Astrocyte (in vitro differentiated cells and primary cell): Measurements from ENCODE around the gene COX10. TPM values are rescaled to one million over a fixed set of nuclear protein-coding genes. Genes with fewer than 3 reads are reported as not detected.

Experiments
- DNase-seq: peaks from one replicate; pipeline ENCODE4 v3.0.0-alpha.2; 2010; ENCODE audit warnings: low read depth
- FAIRE-seq: peaks from 2 replicates; lab custom pipeline; 2011; peaks lifted over from hg19 to GRCh38; lab: Jason Lieb, UNC
- H2AFZ ChIP-seq: 2 replicates; pipeline ENCODE4 v1.6.0; 2012; ENCODE audit warnings: low read depth, low read length, inconsistent platforms
- H3K27ac ChIP-seq: 2 replicates; pipeline ENCODE4 v1.5.1; 2011; ENCODE audit warnings: low read depth, low read length, inconsistent platforms
- H3K27me3 ChIP-seq: 2 replicates; pipeline ENCODE4 v1.6.0; 2011; ENCODE audit warnings: low read length, inconsistent platforms; ENCODE audit not compliant: insufficient read depth
- H3K36me3 ChIP-seq: 2 replicates; pipeline ENCODE4 v1.5.1; 2011; ENCODE audit warnings: low read length, inconsistent platforms; ENCODE audit not compliant: insufficient read depth
- H3K4me1 ChIP-seq: 2 replicates; pipeline ENCODE4 v1.5.1; 2011; ENCODE audit warnings: low read length, inconsistent platforms; ENCODE audit not compliant: insufficient read depth
- H3K4me2 ChIP-seq: 2 replicates; pipeline ENCODE4 v1.6.0; 2012; ENCODE audit warnings: low read length, inconsistent platforms
- H3K4me3 ChIP-seq: 2 replicates; pipeline ENCODE4 v1.5.1; 2011; ENCODE audit warnings: low read depth, mild to moderate bottlenecking, low read length, inconsistent platforms; ENCODE audit not compliant: insufficient read depth
- H3K79me2 ChIP-seq: 2 replicates; pipeline ENCODE4 v1.6.0; 2012; ENCODE audit warnings: mild to moderate bottlenecking, low read length, inconsistent platforms; ENCODE audit not compliant: insufficient read depth
- H3K9ac ChIP-seq: 2 replicates; pipeline ENCODE4 v1.6.0; 2012; ENCODE audit warnings: mild to moderate bottlenecking, low read length, inconsistent platforms
- H3K9me3 ChIP-seq: 2 replicates; pipeline ENCODE4 v1.5.1; 2012; ENCODE audit warnings: low read depth, mild to moderate bottlenecking, low read length, inconsistent platforms; ENCODE audit not compliant: insufficient read depth
- H4K20me1 ChIP-seq: 2 replicates; pipeline ENCODE4 v1.6.0; 2012; ENCODE audit warnings: low read length, inconsistent platforms; ENCODE audit not compliant: insufficient read depth
- H3K27ac Mint-ChIP-seq: one replicate; pipeline ENCODE4 v1.8.0; 2021; ENCODE audit warnings: mild to moderate bottlenecking, mixed read lengths; ENCODE audit not compliant: unreplicated experiment
- H3K27me3 Mint-ChIP-seq: one replicate; pipeline ENCODE4 v1.8.0; 2021; ENCODE audit warnings: low read depth, mixed read lengths; ENCODE audit not compliant: unreplicated experiment
- H3K36me3 Mint-ChIP-seq: one replicate; pipeline ENCODE4 v1.8.0; 2021; ENCODE audit warnings: low read depth, mixed read lengths; ENCODE audit not compliant: unreplicated experiment
- H3K4me1 Mint-ChIP-seq: one replicate; pipeline ENCODE4 v1.8.0; 2021; ENCODE audit warnings: low read depth, mixed read lengths; ENCODE audit not compliant: unreplicated experiment
- H3K4me3 Mint-ChIP-seq: one replicate; pipeline ENCODE4 v1.8.0; 2021; ENCODE audit warnings: mild to moderate bottlenecking, moderate library complexity, mixed read lengths; ENCODE audit not compliant: unreplicated experiment
- H3K9me3 Mint-ChIP-seq: one replicate; pipeline ENCODE4 v1.8.0; 2021; ENCODE audit warnings: mild to moderate bottlenecking, mixed read lengths; ENCODE audit not compliant: unreplicated experiment
- EZH2 ChIP-seq: IDR thresholded peaks from 2 replicates; pipeline ENCODE4 v1.6.1; 2012; ENCODE audit warnings: mild to moderate bottlenecking, low read length, inconsistent platforms; ENCODE audit not compliant: insufficient read depth
- total RNA-seq: library from RNA; stranded (reverse); gene quantifications from 2 replicates; pipeline ENCODE4 v1.2.1, GENCODE V29; 2021
- TF ChIP-seq, protein P1 (sequence below): IDR thresholded peaks from 2 replicates; pipeline ENCODE4 v1.5.1; 2011; ENCODE audit warnings: low read depth, mild to moderate bottlenecking, inconsistent platforms, low read length, moderate library complexity; ENCODE audit not compliant: insufficient read depth

The COX10 gene
- total RNA-seq, 1 donor from 2014 or later, result 16.4 TPM

DNA sequence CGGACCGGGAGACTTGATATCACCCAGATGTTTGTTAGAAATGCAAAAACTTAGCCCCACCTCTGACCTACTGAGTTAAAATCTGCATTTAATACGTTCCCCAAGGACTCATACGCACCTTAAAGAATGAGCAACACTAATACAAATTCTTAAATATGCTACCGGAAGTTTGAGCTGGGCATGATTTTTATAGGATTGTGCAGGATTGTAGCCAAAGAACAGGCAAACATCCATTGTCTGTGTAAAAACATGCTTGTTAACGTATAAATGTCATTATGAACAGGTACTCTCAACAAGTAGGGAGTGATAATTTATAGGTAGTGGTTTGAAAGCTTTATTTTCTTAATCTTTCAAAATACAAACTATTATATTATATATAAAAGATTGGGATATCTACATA, 22.3 kb upstream of the COX10 start:
- Histone ChIP-seq H3K27me3 (no peaks in the 10 kb centered on the region), H3K4me2 (no peak overlapping the region), H3K79me2 (peaks cover 13% of the 10 kb centered on the region), H2AFZ (no peak overlapping the region), H3K36me3 (peaks cover 2% of the 10 kb centered on the region), H3K4me1 (peaks cover 2% of the 10 kb centered on the region), H3K27ac (no peak overlapping the region), H3K4me3 (no peak overlapping the region), H3K9ac (no peak overlapping the region), H4K20me1 (peaks cover 9% of the 10 kb centered on the region), H3K9me3 (no peaks in the 10 kb centered on the region)
- no peak for TF ChIP-seq EZH2
- TF ChIP-seq, protein P1, sequence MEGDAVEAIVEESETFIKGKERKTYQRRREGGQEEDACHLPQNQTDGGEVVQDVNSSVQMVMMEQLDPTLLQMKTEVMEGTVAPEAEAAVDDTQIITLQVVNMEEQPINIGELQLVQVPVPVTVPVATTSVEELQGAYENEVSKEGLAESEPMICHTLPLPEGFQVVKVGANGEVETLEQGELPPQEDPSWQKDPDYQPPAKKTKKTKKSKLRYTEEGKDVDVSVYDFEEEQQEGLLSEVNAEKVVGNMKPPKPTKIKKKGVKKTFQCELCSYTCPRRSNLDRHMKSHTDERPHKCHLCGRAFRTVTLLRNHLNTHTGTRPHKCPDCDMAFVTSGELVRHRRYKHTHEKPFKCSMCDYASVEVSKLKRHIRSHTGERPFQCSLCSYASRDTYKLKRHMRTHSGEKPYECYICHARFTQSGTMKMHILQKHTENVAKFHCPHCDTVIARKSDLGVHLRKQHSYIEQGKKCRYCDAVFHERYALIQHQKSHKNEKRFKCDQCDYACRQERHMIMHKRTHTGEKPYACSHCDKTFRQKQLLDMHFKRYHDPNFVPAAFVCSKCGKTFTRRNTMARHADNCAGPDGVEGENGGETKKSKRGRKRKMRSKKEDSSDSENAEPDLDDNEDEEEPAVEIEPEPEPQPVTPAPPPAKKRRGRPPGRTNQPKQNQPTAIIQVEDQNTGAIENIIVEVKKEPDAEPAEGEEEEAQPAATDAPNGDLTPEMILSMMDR, result no peak
- H3K36me3 Mint-ChIP-seq, result peaks cover 7% of the 10 kb centered on the region
- no peaks in the 10 kb centered on the region for H3K27me3 Mint-ChIP-seq
- no peak overlapping the region for H3K4me3 Mint-ChIP-seq
- H3K9me3 Mint-ChIP-seq, result no peaks in the 10 kb centered on the region
- no peaks in the 10 kb centered on the region for H3K4me1 Mint-ChIP-seq
- DNase-seq (no peak), FAIRE-seq (no peak)
- H3K27ac Mint-ChIP-seq, result no peak overlapping the region

DNA sequence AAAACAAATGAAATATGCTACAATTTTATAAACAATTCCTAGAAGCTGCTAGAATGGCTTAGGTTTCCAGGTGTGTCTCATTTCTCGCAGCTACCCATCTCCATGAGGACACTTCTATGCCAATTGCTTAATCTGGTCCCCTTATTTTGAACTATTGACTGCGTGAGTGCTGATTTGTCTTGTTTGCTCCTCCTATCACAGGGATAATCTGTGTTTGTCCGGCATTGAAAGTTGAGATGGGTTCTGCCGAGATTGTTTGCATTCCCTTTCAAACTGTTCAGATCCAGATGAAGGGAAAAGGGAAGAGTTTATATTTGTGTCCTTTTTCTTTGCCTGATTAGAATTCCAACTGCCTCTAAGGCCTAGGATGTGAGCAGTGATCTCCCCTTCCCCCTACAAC, 21.7 kb upstream of the COX10 start:
- no peaks in the 10 kb centered on the region for H3K4me1 Mint-ChIP-seq
- H3K4me3 Mint-ChIP-seq, result no peak overlapping the region
- Histone ChIP-seq H3K27me3 (no peaks in the 10 kb centered on the region), H2AFZ (no peak overlapping the region), H3K4me1 (peaks cover 2% of the 10 kb centered on the region), H3K79me2 (peaks cover 13% of the 10 kb centered on the region), H3K4me2 (no peak overlapping the region), H3K27ac (no peak overlapping the region), H4K20me1 (peaks cover 7% of the 10 kb centered on the region), H3K4me3 (no peak overlapping the region), H3K36me3 (peaks cover 2% of the 10 kb centered on the region), H3K9ac (no peak overlapping the region), H3K9me3 (no peaks in the 10 kb centered on the region)
- DNase-seq, result no peak
- H3K9me3 Mint-ChIP-seq, result no peaks in the 10 kb centered on the region
- TF ChIP-seq, protein P1, result no peak
- TF ChIP-seq EZH2, result no peak
- peaks cover 7% of the 10 kb centered on the region for H3K36me3 Mint-ChIP-seq
- FAIRE-seq, result no peak
- no peak overlapping the region for H3K27ac Mint-ChIP-seq
- H3K27me3 Mint-ChIP-seq, result no peaks in the 10 kb centered on the region

DNA sequence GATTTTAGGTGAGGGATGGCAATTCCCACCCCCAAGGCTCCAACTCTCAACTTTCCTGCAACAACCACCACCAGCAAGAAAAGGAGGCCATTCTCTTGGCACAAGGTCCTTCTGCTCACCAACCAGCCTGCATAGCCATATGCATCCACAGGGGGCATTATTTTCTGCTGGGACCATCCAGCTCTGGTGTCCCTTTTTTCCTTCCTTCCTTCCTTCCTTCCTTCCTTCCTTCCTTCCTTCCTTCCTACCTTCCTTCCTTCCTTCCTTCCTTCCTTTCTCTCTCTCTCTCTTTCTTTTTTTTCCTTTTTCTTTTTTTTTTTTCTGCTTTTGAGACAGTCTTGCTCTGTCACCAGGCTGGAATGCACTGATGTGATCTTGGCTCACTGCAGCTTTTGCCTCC, 21.1 kb upstream of the COX10 start:
- Histone ChIP-seq H3K9ac (no peak overlapping the region), H2AFZ (no peak overlapping the region), H3K27me3 (no peaks in the 10 kb centered on the region), H3K4me3 (no peak overlapping the region), H3K9me3 (no peaks in the 10 kb centered on the region), H3K4me1 (peaks cover 2% of the 10 kb centered on the region), H3K36me3 (peaks cover 2% of the 10 kb centered on the region), H3K79me2 (peaks cover 13% of the 10 kb centered on the region), H3K27ac (no peak overlapping the region), H3K4me2 (no peak overlapping the region), H4K20me1 (peaks cover 11% of the 10 kb centered on the region)
- TF ChIP-seq, protein P1, result peak; percentile 22
- TF ChIP-seq EZH2, result no peak
- Mint-ChIP-seq H3K27me3 (no peaks in the 10 kb centered on the region), H3K4me1 (peaks cover 2% of the 10 kb centered on the region), H3K27ac (no peak overlapping the region), H3K9me3 (no peaks in the 10 kb centered on the region), H3K4me3 (no peak overlapping the region), H3K36me3 (peaks cover 7% of the 10 kb centered on the region)
- FAIRE-seq (no peak), DNase-seq (no peak)
